Neutrophil (primary cell): ENCODE data around the gene MYO15B.

Source experiments
- H3K27ac ChIP-seq: fragments of 200-600 bp; sonication (generic); 2 replicates; pipeline ENCODE4 v1.5.1; 2016; ENCODE audit warnings: mild to moderate bottlenecking, moderate library complexity
- H3K27me3 ChIP-seq: fragments of 200-600 bp; sonication (generic); 2 replicates; pipeline ENCODE4 v1.6.0; 2016; ENCODE audit warnings: mild to moderate bottlenecking
- H3K36me3 ChIP-seq: fragments of 200-600 bp; sonication (generic); 2 replicates; pipeline ENCODE4 v1.5.1; 2017
- H3K4me1 ChIP-seq, 2 experiments: fragments of 200-600 bp in 1 of 2; sonication (generic) in 1 of 2; 1 replicate in 1 of 2; 2 replicates in 1 of 2; pipeline versions ENCODE4 v1.5.1 to v1.6.1; 2013 to 2016; ENCODE audit warnings: low read depth in 1 of 2, low read length in 1 of 2, mild to moderate bottlenecking in 1 of 2, moderate library complexity in 1 of 2; ENCODE audit not compliant: control insufficient read depth in 1 of 2, insufficient read depth in 1 of 2
- H3K4me3 ChIP-seq, 2 experiments: fragments of 200-600 bp in 1 of 2; sonication (generic) in 1 of 2; 1 replicate in 1 of 2; 2 replicates in 1 of 2; pipeline ENCODE4 v1.5.1; 2013 to 2016; ENCODE audit warnings: low read depth in 1 of 2, low read length in 1 of 2, mild to moderate bottlenecking in 1 of 2, moderate library complexity in 1 of 2
- H3K9me3 ChIP-seq: fragments of 200-600 bp; sonication (generic); 2 replicates; pipeline ENCODE4 v1.5.1; 2016
- CTCF ChIP-seq: fragments of 200-600 bp; sonication (generic); IDR thresholded peaks from 2 replicates; pipeline ENCODE4 v1.5.1; 2016; ENCODE audit warnings: antibody characterized with exemption

The MYO15B gene

DNA sequence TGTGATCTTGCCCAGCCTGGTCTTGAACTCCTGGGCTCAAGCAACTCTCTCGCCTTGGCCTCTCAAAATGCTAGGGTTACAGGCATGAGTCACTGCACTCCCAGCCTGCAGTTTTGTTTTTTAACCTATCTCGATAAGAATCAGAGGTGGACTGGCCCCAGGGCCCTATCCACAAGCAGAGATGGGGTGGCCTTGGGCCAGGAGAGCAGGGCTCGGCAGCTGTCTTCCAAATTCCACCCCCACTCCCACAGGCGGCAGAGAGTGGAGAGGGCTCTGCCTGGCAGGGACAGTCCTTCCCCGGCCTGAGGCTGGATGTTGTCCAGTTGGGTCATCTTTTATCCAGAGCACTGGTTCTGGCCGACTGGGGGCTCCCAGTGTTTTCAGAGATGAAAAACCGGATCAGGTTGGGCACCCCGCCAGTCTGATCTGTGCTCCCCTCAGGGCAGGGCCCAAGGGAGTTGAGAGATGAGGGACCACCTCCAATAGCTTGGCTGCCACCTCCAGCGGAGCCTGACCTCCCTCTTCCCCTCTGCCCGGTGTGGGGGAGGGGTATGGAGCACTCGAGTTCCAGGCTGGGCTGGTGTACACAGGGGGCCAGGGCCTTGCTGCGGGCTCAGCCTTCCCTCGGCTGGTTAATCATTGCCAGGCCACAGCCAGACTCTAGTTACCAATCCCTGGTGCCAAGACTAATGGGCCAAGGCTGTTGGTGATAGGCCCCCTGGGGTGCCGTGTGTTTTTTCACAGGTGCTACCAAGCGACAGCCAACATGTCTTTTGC is 30.3 kb upstream of the MYO15B start:
- no peak overlapping the region for H3K27ac ChIP-seq
- no peak for TF ChIP-seq CTCF
- no peaks in the 10 kb centered on the region for H3K27me3 ChIP-seq
- H3K4me3 ChIP-seq = no peak overlapping the region
- H3K4me1 ChIP-seq = no peaks in the 10 kb centered on the region
- H3K36me3 ChIP-seq = no peaks in the 10 kb centered on the region
- no peaks in the 10 kb centered on the region for H3K9me3 ChIP-seq

DNA sequence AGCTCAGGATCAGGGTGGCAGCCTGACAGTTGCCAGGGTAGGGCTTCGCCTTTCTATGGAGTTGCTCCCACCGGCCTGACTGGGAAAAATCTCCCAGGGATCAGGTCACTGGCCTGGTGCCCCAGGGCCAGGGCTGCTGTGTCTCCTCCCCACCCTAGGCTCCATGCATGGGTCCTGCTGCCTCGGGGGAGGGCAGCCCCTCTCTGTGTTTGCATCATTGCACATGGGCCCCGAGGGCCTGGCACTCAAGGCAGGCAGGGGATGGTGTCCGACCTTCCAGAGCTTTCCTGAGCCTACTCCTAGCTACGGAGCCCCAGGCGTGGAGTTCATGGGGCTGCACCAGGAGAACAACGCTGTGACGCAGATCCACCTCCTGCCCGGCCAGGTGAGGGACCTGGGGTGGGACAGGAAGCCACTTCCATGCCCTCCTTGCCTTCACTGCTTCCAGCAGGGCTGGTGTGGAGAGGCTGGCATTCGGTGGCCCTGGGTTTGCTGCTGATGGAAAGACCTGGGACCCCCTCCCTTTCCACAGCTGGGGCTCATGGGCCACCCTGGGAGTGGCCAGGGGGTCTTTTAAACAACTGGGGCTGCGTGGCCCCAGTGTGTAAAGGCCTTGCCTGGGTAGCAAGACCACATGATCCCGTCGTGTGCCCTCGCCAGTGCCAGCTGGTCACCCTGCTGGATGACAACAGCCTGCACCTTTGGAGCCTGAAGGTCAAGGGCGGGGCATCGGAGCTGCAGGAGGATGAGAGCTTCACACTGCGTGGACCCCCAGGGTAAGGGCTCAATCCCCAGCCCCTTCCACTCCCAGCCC is 29.5 kb upstream of the MYO15B start:
- Histone ChIP-seq H3K4me3 (no peak overlapping the region), H3K27ac (no peak overlapping the region), H3K36me3 (no peaks in the 10 kb centered on the region), H3K27me3 (no peaks in the 10 kb centered on the region), H3K9me3 (no peaks in the 10 kb centered on the region), H3K4me1 (no peaks in the 10 kb centered on the region)
- TF ChIP-seq CTCF = no peak

GRCh38 chr17:75558666-75559530 is 28.7 kb upstream of the MYO15B start:
- Histone ChIP-seq H3K4me3 (no peak overlapping the region), H3K27me3 (no peaks in the 10 kb centered on the region), H3K27ac (no peak overlapping the region), H3K36me3 (no peaks in the 10 kb centered on the region), H3K9me3 (no peaks in the 10 kb centered on the region), H3K4me1 (no peaks in the 10 kb centered on the region)
- TF ChIP-seq CTCF = no peak

DNA sequence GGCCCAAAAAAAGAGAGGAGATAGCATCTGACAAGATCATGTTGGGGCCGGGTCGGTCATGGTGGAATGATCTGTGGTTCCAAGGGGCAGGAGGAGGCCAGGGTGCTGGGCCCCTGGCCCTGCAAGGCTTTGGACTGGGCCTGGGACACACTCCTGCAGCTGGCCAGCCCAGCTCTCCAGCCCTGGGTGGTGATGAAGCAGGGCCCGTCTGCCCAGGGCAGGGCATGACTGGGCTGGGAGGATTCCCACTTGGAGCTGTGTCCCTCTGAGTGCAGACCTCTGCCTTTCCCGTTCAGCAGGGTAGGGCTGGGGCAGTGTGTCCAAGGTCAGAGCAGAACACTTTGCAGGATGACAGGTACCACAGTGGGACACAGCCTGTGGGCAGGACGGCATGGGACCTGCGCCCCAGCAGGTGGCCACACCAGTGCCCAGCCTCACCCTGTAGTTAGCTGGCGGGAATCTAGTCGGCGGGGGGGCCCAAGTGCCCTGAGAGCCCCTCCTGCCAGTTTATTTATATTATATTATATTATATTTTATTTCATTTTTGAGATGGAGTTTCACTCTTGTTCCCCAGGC is 27.6 kb upstream of the MYO15B start:
- Histone ChIP-seq H3K9me3 (no peaks in the 10 kb centered on the region), H3K4me1 (no peaks in the 10 kb centered on the region), H3K36me3 (no peaks in the 10 kb centered on the region), H3K4me3 (no peak overlapping the region), H3K27ac (no peak overlapping the region), H3K27me3 (no peaks in the 10 kb centered on the region)
- TF ChIP-seq CTCF = no peak

DNA sequence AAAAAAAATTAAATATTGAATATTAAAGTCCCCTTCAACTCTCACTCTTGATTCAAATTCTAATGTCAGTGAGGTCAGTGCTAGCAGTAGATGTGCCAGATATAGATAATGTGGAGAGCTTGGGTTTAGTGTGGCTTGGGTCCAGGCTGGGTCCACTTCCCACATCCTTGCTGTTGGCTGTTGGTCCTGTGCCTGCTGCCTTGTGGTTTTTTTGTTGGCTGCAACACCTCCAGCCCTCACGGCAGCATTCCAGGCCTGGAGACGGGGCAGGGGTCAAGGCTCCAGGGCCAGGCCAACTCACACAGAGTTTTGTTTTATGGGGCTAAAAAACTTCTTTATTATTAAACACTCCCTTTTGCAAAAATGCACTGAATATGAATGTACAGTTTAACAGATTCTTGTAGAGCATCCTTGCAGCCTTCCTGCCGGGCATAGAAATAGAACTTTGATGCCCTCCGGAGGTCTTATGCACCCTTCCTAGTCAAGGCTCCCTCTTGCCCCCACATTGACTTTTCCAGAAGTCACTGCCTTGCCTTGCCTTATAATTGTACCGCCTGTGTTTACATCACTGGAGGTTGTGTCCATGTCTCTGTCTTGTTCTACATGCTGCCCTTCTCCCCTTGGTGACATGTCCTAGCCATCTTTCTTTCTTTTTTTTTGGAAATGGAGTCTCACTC is 25.5 kb upstream of the MYO15B start:
- no peak overlapping the region for H3K4me3 ChIP-seq
- H3K36me3 ChIP-seq = no peaks in the 10 kb centered on the region
- TF ChIP-seq CTCF = no peak
- no peaks in the 10 kb centered on the region for H3K9me3 ChIP-seq
- no peak overlapping the region for H3K27ac ChIP-seq
- H3K4me1 ChIP-seq = no peaks in the 10 kb centered on the region
- no peaks in the 10 kb centered on the region for H3K27me3 ChIP-seq
